DMS 273 treated with DMSO at 0.1 percent for 48 hours (cell line): ENCODE results near the gene CHRNE.
"Not testable (repeated sequence)": the region's sequence is repeated elsewhere in the genome, so short reads cannot be mapped to it uniquely, and the experiment has no call there.

Source experiments
- DNase-seq: peaks from one replicate; lab custom pipeline; 2025; lab: John Stamatoyannopoulos, UW

CHRNE gene

GRCh38 chr17:4906642-4907041 lies 3.7 kb upstream of the CHRNE start:
- DNase-seq, result not testable (repeated sequence)

GRCh38 chr17:4902540-4902939 lies 358 bp downstream of the CHRNE start:
- no peak for DNase-seq

- DNase-seq, result no peak
These were observed 1.1 kb downstream of the CHRNE start for GRCh38 chr17:4901648-4902344.

GRCh38 chr17:4901108-4901647 lies 1.7 kb downstream of the CHRNE start:
- DNase-seq, result no peak

DNA sequence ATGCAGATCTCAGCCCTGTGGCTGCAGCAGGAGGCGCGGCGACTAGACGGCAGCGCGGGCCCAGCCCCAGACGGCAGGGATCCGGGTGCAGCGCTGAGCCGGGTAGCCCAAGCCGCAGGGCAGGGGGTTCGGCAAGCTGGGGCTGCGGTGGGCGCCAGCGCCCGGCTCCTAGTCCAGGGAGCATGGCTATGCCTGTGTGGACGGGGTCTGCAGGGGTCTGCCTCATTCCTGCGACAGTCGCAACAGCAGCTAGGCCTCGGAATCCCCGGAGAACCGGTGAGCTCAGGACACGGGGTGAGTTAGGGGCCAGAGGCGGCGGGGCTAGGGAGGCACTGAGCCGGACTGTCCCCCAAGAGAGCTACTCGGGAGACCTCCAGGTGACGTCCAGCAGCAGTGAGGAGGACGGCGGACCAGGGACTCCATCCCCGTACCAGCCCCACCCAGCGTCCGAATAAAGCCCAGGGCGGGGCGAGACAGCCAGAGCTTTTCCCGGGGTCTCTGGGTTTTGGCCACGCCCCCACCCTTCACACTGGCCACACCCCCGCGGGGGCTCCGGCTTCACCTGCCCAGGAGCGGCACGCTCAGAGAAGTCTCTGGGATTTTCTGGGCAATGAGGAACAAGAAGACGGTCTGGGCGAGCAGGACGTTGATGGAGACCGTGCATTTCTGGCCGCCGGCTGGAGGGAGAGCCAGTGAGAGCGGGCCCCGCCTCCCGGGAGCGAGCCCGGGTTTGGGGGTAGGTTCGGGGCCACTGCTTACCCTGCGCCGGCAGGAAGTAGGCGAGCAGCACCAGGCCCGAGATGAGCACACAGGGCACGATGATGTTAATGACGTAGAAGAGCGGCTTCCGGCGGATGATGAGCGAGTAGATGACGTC lies 2.4 kb downstream of the CHRNE start:
- DNase-seq, result no peak

DNA sequence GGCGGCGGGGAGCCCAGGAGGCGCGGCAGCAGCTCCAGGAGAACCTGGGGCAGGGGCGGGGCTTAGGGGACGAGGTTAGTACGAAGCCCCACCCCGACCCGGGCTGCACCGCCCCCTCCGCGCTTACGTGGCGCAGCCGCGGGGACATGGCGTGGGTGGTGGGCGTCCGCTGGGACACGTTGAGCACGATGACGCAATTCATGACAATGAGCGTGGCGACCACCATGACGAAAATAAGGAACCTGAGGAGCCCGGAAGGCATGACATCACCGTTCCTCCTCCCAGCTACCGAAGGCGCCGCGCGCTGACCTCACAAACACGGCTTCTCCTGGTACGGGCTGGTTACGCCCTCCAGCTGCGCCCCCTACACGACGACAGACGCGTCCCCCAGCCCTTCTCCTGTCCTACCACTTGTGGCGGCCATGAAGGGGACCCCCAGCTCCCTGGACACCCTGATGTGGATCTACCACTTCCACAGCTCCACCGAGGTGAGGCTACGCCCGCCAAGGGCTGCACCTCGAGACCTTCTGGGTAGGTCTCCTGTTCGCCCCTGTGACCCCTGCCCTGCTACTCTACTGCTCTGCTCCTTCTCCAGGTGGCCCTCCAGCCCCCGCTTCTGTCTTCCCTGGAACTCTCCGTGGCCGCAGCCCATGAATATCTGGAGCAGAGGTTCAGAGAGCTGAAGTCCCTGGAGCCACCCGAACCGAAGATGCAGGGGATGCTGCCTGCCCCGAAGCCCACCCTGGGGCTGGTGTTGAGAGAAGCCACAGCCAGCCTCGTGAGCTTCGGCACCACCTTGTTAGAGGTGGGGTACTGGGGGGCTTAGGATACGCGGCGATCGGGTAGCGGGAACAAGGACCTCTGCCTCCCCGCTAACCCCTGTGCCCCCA lies 3.3 kb downstream of the CHRNE start, which contains the start of gene C17orf107:
C17orf107 (plus strand) TSS at position 196 of the 890 bp plus-strand sequence; CDS start at position 423, 227 bp downstream.
- no peak for DNase-seq

DNA sequence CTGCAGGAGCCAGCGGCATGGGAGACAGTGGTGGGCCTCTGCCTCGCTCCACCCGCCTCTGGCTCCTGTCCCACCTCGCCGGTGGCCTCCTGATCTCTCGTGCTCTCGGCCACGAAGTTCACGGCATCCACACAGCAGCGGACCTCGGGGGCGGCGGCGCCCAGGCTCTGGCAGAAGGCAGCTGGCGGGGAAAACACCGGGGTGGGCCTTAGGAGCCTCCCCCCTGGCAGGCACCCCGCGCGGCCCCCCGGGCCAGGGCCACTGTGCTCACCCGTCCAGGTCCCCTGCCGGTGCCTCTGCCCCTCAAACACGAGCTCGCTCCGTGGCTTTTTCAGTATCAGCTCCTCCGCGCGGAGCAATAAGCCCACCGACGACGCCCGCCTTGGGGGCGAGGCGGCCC lies 4.0 kb downstream of the CHRNE start:
- DNase-seq, result no peak

DNA sequence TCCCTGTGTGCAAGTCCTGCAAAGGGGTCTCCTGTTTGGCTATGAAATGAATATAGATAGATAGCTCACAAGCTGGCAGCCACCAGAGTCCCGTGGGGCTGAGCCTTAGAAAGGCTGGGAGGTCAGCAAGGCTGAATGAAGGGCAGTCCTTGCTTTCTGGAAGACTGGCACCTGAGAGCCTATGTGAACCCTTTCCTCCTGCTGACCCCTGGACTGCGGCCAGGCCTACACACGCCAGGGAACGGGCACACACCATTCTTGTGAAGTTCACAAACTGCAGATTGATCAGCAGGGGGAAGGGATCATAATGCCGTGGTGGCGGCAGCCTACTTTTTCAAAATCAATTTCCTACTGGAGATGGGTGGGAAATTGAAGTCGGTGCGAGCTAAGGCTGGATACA lies 4.5 kb downstream of the CHRNE start:
- no peak for DNase-seq

- DNase-seq, result no peak
These were observed 5.1 kb downstream of the CHRNE start for GRCh38 chr17:4897785-4898184.

DNA sequence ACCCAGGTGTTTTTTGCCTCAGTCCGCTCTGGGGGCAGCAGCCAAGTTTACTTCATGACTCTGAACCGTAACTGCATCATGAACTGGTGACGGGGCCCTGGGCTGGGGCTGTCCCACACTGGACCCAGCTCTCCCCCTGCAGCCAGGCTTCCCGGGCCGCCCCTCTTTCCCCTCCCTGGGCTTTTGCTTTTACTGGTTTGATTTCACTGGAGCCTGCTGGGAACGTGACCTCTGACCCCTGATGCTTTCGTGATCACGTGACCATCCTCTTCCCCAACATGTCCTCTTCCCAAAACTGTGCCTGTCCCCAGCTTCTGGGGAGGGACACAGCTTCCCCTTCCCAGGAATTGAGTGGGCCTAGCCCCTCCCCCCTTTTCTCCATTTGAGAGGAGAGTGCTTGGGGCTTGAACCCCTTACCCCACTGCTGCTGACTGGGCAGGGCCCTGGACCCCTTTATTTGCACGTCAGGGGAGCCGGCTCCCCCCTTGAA lies 5.7 kb downstream of the CHRNE start:
- DNase-seq, result no peak

GRCh38 chr17:4896332-4897197 lies 6.3 kb downstream of the CHRNE start:
- no peak for DNase-seq

DNA sequence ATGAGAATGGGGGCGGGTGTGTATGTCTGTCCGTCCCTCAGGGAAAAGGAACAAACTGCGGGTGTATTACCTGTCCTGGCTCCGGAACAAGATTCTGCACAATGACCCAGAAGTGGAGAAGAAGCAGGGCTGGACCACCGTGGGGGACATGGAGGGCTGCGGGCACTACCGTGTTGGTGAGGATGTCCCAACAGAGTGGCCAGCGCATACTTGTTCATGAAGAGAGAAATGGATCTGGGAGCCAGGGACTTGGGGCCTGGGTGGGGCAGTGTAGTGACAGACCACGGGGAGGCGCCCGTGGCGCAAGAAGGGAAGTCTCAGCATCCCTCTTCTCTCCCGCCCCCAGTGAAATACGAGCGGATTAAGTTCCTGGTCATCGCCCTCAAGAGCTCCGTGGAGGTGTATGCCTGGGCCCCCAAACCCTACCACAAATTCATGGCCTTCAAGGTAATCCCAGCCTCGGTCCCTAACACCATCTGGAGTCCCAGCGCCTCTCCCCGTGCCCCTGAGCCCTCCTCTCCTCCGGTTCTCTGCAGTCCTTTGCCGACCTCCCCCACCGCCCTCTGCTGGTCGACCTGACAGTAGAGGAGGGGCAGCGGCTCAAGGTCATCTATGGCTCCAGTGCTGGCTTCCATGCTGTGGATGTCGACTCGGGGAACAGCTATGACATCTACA lies 7.1 kb downstream of the CHRNE start:
- no peak for DNase-seq

GRCh38 chr17:4895121-4895520 lies 7.8 kb downstream of the CHRNE start:
- no peak for DNase-seq

DNA sequence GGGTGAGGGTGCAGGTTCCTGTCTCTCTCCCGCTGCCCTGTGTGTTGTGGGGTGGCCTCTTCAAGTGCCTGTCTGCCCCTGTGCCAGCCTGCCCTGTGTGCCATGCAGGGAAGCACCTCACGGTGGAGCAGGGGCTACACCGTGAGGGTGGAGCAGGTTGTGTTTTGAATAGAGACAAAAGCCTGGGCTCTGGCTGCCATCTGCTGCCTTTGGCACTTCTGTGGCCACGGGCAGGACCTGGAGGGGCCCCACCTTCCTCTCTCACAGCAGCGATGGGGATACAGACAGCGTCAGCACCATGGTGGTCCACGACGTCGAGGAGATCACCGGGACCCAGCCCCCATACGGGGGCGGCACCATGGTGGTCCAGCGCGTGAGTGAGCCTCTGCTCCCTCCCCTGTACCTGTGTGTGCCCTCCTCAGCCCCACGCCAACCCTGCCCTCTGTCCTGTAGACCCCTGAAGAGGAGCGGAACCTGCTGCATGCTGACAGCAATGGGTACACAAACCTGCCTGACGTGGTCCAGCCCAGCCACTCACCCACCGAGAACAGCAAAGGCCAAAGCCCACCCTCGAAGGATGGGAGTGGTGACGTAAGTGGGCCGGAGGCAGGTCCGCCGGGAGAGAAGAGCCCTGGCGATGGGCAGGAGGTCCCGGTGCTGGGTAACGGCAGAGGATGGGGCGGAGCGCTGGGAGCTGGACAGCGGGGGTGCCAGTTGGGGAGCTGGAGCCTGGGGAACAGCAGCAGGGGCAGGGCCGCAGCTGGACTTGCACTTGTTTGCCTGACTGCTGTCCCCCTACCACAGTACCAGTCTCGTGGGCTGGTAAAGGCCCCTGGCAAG lies 9.0 kb downstream of the CHRNE start:
- no peak for DNase-seq

DNA sequence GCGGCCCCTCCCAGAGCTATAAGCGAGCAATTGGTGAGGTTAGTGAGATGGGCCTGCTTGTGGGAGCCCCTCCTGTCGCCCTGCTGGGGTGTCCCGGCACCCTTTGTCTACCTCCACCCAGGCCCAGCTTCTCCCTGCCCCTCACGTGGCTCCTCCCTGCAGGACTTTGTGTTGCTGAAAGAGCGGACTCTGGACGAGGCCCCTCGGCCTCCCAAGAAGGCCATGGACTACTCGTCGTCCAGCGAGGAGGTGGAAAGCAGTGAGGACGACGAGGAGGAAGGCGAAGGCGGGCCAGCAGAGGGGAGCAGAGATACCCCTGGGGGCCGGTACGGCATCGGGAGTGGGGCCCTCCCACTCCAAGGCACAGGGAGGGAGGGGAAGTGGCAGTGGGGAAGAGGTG lies 9.6 kb downstream of the CHRNE start:
- DNase-seq, result no peak

DNA sequence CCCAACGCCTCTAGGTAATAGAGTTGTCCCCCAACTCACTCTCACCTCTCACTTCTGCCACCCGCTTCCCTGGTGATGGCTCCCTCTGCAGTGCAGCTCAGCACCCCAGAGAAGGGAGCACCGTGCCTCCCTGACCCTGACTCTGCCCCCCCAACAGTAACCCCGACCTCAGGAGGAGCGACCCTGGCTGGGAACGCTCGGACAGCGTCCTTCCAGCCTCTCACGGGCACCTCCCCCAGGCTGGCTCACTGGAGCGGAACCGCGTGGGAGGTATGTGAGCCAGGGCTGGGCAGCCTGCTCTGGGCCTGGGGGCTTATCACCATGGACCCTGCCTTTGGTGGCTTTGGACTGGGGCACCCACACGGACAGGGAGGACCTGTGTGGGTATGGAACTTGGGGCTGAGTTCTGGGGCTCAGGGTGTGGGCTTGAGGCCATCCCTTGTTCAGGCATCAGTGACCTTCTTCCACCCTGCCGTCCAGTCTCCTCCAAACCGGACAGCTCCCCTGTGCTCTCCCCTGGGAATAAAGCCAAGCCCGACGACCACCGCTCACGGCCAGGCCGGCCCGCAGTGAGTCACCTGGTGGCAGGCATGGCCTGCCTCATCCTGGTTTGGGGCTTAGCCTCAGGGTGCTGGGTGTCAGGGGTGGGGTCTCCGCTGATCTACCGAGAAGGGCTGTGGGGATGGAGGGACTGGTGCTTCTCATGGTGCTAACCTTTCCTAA lies 10.2 kb downstream of the CHRNE start:
- DNase-seq, result no peak

- no peak for DNase-seq
These were observed 11.2 kb downstream of the CHRNE start for GRCh38 chr17:4891411-4892410.
